Fibroblast of skin of scalp (primary cell): ENCODE results near the gene CAMTA1.

Source experiments
- DNase-seq: peaks from one replicate; pipeline ENCODE4 v3.0.0-alpha.2; 2013

The CAMTA1 gene

DNA sequence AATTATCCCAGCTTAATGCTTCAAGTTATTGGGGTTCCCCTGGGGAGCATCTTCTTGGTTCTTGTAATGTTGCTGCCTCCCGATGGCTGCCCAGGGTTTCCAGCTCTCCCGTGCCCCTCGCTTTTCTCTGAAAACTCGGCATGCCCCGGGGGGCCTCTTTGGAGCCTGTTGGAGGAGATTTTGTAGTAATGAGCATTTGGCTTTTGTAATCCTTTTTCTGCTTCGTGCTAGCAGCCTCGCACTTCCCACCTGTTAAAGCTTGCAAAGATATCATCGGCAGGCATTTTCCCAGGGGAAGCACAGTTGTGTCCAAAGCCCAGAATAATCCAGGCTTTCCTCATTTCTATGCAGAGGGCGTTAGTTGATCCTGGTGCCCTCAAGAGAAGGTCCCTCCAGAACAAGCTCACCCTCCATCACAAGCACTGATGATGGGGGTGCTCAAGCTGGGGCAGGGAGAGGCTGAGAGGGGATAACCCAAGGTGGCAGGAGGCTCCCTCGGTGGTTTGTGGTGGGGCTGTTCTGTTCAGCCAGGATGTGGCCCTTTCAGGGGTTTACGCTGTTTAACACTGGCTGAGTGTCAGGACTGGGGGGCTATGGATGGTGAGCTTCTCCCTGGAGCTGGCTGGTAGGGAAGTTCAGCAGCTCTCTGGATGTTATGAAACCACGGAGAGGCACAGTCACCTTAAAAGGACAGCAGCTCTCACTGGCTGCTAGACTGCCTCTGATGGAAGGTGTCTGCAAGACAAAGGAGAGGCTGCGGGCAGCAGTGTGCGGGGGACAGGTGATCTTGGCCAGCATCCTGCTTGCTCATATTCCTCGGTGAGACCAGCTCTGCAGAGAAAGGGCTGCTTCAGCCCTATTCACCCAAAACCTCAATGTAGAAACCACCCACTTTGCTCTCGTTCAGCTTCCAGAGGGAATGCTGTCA, 508.7 kb downstream of the CAMTA1 start:
- no peak for DNase-seq

GRCh38 chr1:7294636-7295035, 509.4 kb downstream of the CAMTA1 start:
- DNase-seq, result no peak

DNA sequence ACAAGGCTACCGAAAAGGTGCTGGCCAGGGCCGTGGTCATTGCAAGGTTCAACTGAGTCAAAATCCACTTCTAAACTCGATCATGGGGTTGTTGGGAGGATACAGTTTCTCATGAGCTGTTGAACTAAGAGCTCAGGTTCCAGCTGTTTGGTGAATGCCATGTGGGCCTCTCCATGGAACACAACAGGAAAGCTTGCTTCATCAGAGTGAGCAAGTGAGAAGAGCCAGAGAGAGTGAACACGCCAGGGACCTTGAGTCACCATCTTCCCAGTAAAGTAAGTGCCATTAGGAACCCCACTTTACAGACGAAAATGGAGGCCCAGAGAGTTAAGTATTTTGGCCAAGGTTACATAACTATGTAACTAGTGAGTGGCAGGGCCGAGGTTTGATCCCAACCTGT, 510.7 kb downstream of the CAMTA1 start:
- no peak for DNase-seq

- DNase-seq, result no peak
Measured at GRCh38 chr1:7296968-7297367, 511.7 kb downstream of the CAMTA1 start.

DNA sequence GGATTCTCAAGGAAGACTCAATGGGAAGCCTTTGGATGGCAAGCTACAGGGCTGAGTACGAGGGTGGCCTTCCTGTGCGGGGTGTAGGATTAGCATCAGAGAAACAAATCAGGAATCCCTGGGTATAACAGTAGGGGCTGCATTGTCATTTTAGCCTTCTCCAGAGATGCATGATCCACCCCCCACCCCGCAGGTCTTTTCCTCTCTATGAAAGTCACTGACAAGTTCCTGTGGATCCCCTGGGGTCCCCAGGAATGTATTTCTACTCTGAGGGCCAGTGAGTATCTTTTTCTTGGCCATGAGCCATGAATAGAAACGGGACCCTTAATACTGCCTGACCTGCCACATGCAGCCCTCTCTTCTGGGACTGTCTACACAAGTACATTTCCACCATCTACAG, 512.9 kb downstream of the CAMTA1 start:
- peak; percentile 83 for DNase-seq

DNA sequence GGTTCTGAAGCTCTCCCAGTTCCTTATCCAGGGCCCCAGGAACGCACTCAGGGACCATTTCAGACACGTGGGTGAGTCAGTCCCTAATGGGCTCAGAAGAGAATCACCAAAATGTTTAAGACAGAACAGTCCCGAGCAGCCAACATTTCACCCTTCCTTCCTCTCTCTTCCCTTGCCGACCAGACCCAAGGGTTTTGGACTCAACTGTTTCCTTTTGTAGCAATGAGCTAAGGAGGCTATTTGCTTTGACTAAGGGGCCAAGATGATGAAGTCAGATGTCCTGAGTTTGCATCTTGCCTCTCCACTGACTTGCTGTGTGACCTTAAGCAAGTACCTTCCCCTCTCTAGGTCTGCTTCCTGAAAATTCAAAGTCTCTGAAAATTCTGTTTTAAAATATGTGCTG, 513.5 kb downstream of the CAMTA1 start:
- peak; percentile 68 for DNase-seq

GRCh38 chr1:7299329-7299799, 514.1 kb downstream of the CAMTA1 start:
- peak; percentile 99 for DNase-seq

GRCh38 chr1:7299994-7300393, 514.7 kb downstream of the CAMTA1 start:
- peak; percentile 91 for DNase-seq

DNA sequence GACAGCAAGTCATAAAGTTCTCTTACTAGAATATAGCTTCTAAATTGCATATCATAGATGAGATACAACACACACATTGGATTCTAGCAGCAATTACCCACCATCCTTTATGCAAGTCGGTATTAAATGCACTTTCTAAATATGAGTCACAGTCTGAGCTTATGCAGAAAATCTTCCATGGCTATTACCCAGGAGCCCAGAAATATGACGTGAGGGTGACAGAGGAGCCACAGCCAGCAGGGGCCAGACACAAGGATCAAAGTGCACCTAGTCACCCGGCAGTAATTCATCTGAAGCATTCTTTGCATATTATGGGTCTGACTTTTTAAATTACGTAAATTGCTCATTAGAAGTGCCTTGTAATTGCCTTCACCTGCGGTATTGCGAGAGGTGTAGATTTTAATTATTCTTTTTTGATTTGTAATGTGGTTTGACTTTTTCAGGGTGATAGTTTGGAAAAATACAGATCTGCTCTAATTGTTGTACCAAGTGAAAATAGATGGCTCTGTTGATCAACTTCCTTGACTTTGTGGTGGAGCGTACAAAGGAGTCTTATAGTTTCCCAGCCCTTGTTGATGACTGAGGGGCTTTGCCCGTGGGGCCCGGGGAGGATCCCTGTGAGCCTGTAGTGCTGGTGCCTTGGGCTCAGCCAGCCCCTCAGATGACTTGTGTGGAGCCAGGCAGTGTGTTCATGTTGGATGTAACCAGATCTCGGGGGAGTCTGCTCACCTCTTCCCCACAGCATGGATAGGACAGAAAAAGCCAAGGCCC, 515.8 kb downstream of the CAMTA1 start:
- peak; percentile 95 for DNase-seq

GRCh38 chr1:7301664-7301981, 516.4 kb downstream of the CAMTA1 start:
- no peak for DNase-seq

- no peak for DNase-seq
Measured at GRCh38 chr1:7302126-7302525, 516.9 kb downstream of the CAMTA1 start.

DNA sequence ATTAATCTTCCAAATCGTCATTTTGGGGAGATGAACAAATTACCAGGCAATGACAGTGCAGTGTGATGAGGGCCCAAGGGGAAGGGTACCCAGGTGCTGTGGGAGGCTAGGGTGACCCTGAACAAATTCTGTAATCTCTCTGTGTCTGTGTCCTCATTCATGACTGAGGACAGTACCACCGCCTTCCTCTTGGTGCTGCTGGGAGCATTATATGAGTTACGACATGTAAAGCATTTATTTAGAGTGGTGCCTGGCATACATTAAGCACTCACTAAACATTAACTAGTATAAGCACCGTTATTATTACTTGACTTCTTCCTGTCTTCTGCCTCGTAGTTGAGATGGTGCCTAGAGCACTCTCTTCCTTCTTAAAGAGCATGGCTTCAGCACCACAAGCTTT, 517.6 kb downstream of the CAMTA1 start:
- peak; percentile 33 for DNase-seq

- no peak for DNase-seq
Measured at GRCh38 chr1:7303554-7304317, 518.5 kb downstream of the CAMTA1 start.

GRCh38 chr1:7313081-7313546, 527.9 kb downstream of the CAMTA1 start:
- DNase-seq, result peak; percentile 37

GRCh38 chr1:7313826-7314225, 528.6 kb downstream of the CAMTA1 start:
- DNase-seq, result peak; percentile 79

- no peak for DNase-seq
Measured at GRCh38 chr1:7315316-7315715, 530.1 kb downstream of the CAMTA1 start.

DNA sequence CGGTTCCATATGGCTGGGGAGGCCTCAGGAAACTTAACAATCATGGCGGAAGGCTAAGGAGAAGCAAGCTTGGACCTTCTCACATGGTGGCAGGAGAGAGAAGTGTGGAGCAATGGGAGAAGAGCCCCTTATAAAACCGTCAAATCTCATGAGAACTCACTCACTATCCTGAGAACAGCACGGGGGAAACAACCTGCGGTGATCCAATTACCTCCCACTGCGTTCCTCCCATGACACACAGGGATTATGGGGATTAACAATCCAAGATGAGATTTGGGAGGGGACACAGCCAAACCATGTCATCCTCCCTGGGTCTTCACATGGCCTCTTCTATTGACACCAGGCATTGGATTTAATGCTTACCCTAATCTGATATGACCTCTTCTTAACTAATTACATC, 530.7 kb downstream of the CAMTA1 start:
- no peak for DNase-seq

GRCh38 chr1:7317888-7318287, 532.6 kb downstream of the CAMTA1 start:
- DNase-seq, result no peak

DNA sequence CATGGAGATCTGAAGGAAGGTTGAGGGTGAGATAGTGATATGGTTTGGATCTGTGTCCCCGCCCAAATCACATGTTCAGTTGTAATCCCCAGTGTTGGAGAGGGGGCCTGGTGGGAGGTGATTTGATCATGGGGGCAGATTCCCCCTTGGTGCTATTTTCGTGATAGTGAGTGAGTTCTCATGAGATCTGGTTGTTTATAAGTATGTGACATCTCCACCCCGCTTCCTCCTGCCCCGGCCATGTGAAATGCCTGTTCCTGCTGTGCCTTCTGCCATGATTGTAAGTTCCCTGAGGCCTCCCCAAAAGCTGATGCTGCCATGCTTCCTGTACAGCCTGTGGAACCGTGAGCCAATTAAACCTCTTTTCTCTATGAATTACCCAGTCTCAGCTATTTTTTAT, 533.9 kb downstream of the CAMTA1 start:
- no peak for DNase-seq

DNA sequence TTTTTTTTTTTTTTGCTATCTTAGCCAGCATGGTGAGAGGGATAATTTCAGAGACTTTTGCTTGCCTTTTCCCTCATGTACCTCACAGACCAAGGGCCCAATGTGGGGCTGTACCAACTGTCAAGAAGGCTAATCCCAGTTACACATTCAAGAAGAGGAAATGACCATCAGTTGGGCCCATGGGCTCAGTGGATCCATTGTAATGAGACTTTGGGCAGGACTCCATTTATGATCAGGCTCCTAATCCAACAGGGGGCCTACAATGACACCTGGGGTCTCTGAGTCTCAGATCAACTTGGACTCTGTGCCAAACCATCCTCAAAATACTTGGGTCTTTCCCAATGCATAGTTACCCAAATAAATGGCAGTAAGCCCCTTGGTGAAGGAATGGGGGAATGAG, 535.4 kb downstream of the CAMTA1 start:
- DNase-seq, result no peak

DNA sequence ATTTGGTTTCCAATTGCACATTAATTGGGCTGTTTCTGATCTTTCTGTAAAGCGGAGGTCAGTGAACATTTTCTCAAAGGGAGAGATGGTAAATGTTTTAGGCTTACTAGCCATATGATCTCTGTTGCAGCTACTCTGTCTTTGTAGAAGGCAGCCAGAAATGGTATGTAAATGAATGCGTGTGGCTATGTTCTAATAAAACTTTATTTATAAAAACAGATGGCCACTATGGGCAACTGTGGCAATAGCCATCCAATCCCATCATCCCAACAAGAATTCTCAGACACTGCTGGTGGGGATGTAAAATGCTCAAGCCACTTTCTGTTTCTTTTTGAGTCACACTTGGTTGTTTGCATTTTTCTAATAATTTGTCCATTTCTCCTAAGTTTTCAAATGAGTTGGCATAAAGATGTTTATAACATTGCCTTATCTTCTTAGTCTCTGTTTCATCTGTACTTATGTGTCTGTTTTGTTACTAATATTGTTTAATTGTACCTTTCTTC, 537.1 kb downstream of the CAMTA1 start:
- DNase-seq, result peak; percentile 43

DNA sequence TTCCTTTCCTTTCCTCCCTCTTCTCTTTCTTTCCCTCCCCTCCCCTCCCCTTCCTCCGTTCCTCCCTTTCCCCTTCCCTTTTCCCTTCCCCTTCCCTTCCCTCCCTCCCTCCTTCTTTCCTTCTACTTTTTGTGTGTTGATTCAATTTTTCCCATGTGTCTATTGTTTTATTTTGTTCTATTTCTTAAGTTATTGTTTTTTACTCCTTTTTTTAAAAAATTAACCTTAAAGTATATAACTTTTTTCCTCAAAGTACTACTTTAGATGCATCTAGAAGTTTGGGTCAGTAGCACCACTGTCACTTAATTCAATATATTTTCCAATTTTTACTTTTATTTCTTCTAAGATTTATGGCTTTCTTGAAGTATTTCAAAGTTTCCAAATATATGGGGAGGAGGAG, 537.7 kb downstream of the CAMTA1 start:
- DNase-seq, result no peak

DNA sequence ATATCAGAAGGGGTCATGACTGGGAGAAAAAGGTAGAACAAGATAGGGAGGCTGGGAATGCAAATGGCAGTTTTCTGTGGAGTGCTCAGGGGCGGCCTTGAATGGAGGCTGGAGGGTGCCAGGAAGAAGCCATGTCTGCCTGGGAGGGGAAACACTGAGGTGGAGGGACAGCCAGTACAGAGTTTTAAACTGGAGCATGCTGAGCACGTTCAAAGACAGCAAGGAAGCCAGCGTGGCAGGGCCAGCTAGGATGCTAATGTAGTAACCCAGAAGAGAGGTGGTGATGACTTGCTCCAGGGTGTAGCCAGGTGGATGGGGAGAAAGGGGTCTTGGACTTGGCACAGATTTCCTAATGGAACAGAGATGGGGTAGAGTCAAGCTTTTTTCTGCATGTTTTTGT, 540.0 kb downstream of the CAMTA1 start:
- no peak for DNase-seq
